GM19023 (cell line): ENCODE measurements around the gene PLCXD3.

Experiments
- ATAC-seq: cut with Tn5 transposase; IDR thresholded peaks from one replicate; pipeline ENCODE4 v1.9.1; 2021; ENCODE audit warnings: mild to moderate bottlenecking, moderate library complexity; ENCODE audit not compliant: unreplicated experiment

Gene PLCXD3

GRCh38 chr5:41510176-41510831 lies at the start of gene PLCXD3:
TSS of gene PLCXD3 (minus strand) at chr5:41510601. CDS start at chr5:41510526, 75 bp downstream.
- no peak for ATAC-seq

- ATAC-seq: no peak
Observed at GRCh38 chr5:41559184-41559583, 48.8 kb upstream of the PLCXD3 start.

GRCh38 chr5:41558295-41558694 lies 47.9 kb upstream of the PLCXD3 start:
- ATAC-seq: no peak

- no peak for ATAC-seq
Observed at GRCh38 chr5:41547991-41548390, 37.6 kb upstream of the PLCXD3 start.

GRCh38 chr5:41542183-41542582 lies 31.8 kb upstream of the PLCXD3 start:
- no peak for ATAC-seq

- no peak for ATAC-seq
Observed at GRCh38 chr5:41539454-41539853, 29.1 kb upstream of the PLCXD3 start.

- no peak for ATAC-seq
Observed at GRCh38 chr5:41537581-41537980, 27.2 kb upstream of the PLCXD3 start.

GRCh38 chr5:41532485-41532884 lies 22.1 kb upstream of the PLCXD3 start:
- ATAC-seq: no peak

GRCh38 chr5:41527201-41527779 lies 16.9 kb upstream of the PLCXD3 start:
- ATAC-seq: no peak

- no peak for ATAC-seq
Observed at GRCh38 chr5:41526699-41527098, 16.3 kb upstream of the PLCXD3 start.

GRCh38 chr5:41524174-41524573 lies 13.8 kb upstream of the PLCXD3 start:
- no peak for ATAC-seq

- ATAC-seq: no peak
Observed at GRCh38 chr5:41522193-41522786, 11.9 kb upstream of the PLCXD3 start.

- no peak for ATAC-seq
Observed at GRCh38 chr5:41519801-41520200, 9.4 kb upstream of the PLCXD3 start.

- no peak for ATAC-seq
Observed at GRCh38 chr5:41517909-41518308, 7.5 kb upstream of the PLCXD3 start.

GRCh38 chr5:41511241-41511640 lies 840 bp upstream of the PLCXD3 start:
- no peak for ATAC-seq

GRCh38 chr5:41509399-41510175 lies 814 bp downstream of the PLCXD3 start:
- no peak for ATAC-seq

- no peak for ATAC-seq
Observed at GRCh38 chr5:41508696-41509398, 1.6 kb downstream of the PLCXD3 start.

- ATAC-seq: no peak
Observed at GRCh38 chr5:41508186-41508585, 2.2 kb downstream of the PLCXD3 start.

GRCh38 chr5:41507501-41507900 lies 2.9 kb downstream of the PLCXD3 start:
- no peak for ATAC-seq

- no peak for ATAC-seq
Observed at GRCh38 chr5:41503860-41504259, 6.5 kb downstream of the PLCXD3 start.

- ATAC-seq: no peak
Observed at GRCh38 chr5:41503310-41503709, 7.1 kb downstream of the PLCXD3 start.
